ENCODE data around the gene GRID2IP. TPM values are rescaled to one million over a fixed set of nuclear protein-coding genes. Genes with fewer than 3 reads are reported as not detected.

GRID2IP gene
- total RNA-seq, 1 experiment from 2014 or later: not detected

- no peak for DNase-seq (ENCODE audit: low read depth)
These were observed 24.3 kb downstream of the GRID2IP start for GRCh38 chr7:6526997-6527378.

DNA sequence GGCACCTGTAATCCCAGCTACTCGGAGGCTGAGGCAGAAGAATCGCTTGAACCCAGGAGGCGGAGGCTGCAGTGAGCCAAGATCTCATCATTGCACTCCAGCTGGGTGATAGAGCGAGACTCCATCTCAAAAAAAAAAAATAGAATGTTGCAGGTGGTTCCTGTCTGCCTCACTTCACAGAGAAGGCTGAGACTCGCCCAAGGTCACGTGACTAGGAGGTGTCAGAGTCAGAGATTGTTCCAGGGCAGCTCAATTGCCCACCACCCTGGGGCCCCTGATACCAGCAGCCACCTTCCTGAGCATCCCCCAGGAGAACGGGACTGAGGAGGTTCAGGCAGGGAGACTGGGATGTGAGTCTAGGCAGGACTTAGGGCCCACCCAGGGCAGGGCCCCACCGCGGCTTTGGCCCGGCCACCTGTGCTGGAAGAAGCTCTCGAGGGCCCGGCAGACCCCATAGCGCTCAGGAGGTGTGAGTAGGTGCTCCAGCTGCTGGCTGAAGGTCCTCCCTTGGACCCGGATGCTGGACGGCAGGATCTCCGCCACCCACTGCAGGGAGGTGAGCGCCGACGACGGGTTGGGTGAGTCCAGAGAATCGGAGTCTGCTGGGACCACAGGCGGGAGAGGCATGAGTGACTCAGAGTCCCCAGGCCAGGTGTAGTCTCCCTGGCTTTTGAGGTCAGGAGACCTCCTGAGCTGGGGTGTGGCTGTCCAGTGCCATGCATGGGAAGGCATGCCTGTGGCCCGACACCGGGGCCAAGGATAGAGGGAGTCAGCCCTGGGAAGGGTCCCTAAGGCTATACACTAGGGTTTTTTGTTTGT lies 30.9 kb downstream of the GRID2IP start:
- DNase-seq (ENCODE audit: low read depth): no peak

GRCh38 chr7:6516387-6516983 lies 34.8 kb downstream of the GRID2IP start:
- peak; percentile 81 for DNase-seq (ENCODE audit: low read depth)

DNA sequence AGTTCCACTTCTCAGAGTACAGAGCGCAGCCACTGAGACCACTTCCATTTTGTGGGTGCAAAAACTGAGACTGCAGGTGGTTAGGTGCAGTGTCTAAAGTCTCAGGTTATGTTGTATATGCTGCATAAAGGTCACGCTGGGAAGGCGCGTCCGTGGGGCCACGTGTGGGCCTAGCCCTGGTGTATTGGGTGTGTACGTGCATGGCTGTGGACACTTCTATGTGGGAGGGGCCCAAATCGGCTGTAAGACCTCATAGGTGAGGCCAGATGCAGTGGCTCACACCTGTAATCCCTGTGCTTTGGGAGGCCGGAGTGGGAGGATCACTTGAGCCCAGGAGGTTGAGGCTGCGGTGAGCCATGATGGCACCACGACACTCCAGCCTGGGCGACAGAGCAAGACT lies 37.7 kb downstream of the GRID2IP start:
- no peak for DNase-seq (ENCODE audit: low read depth)

GRCh38 chr7:6512892-6513291 lies 38.4 kb downstream of the GRID2IP start:
- no peak for DNase-seq (ENCODE audit: low read depth)

DNA sequence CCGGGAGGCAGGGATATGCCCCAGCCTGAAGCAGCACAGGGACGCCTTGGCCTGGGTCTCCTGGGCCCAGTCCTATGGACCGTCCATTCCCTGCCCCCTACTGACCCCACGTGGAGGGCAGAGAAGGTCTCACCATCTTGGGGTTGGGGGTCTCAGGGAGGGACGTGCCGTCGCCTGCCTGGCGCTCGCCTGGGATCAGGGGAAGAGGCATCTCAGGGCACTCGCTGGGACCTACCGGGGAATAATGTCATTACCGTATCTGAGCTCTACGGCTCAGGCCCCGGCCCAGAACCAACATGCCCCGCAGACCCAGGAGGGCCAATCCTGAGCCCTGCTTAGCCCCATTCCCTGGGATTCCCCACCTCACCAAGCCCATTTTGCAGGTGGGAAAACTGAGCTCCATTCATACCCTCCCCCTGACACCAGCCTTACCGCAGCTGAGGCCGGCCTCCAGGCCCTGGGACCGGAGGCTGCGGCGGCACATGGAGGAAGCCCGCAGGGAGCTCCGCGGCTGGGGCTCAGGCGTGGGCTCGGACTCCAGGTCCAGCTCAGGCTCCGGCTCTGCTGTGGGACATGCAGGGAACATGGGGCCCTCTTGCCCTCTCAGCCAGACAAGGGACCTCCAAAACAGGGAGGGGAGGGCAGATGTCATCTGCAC lies 40.7 kb downstream of the GRID2IP start:
- DNase-seq (ENCODE audit: low read depth): no peak

DNA sequence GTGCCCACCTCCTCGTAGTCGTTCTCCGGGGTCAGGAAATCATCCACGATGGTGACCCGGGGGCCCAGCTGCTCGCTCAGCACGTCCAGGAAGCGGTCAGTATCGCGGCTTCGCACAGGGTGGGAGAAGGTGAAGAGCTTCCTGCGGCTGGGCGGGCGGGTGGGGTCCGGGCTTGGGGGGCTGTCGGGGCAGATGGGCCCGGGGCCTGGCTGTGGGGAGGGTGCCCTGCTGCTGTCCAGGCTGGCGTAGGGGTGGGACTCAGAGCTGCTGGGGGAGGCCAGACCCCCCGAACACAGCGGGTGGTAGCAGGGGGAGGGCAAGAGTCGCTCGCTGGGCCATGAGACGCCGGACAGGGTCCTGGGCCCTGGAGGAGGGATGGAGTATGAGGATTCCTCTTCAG lies 42.3 kb downstream of the GRID2IP start:
- no peak for DNase-seq (ENCODE audit: low read depth)

DNA sequence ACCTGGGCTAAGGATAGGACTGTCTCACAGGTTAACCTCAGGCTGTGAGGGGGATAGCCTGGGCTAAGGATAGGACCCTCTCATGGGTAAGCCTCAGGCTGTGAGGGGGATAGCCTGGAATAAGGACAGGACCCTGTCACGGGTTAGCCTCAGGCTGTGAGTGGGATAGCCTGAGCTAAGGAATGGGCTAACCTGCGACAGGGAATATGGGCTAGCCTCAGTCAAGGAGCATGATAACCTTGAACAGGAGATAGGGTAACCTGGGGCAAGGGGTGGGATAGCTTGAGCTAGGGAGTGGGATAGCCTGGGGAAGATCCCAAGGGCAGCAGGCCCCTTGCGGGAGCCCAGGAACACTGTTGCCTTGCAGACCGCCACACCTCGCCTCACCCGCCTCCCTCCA lies 42.7 kb downstream of the GRID2IP start:
- no peak for DNase-seq (ENCODE audit: low read depth)

- no peak for DNase-seq (ENCODE audit: low read depth)
These were observed 43.4 kb downstream of the GRID2IP start for GRCh38 chr7:6507906-6508305.

- DNase-seq (ENCODE audit: low read depth): no peak
These were observed 45.3 kb downstream of the GRID2IP start for GRCh38 chr7:6505685-6506559.

- DNase-seq (ENCODE audit: low read depth): no peak
These were observed 46.3 kb downstream of the GRID2IP start for GRCh38 chr7:6504996-6505395.

DNA sequence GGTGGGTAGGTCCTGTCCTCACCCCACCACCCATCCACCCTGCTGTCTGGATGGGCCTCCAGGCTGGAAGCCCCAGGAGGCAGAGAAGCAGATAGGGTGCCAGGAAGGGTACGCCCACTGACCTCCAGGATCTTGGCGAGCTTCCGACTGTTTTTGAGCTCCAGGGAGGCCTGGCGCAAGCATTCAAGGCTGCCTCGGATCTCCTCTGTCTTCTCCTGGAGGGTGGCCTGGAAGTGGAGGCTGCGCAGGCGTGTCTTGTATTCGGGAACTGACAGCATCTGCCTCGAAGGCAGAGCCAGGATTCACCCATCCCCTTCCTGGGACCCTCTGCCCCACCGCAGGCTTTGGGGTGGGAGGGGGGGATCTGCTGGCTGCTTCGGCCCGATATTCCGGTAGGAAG lies 48.4 kb downstream of the GRID2IP start:
- DNase-seq (ENCODE audit: low read depth): no peak

DNA sequence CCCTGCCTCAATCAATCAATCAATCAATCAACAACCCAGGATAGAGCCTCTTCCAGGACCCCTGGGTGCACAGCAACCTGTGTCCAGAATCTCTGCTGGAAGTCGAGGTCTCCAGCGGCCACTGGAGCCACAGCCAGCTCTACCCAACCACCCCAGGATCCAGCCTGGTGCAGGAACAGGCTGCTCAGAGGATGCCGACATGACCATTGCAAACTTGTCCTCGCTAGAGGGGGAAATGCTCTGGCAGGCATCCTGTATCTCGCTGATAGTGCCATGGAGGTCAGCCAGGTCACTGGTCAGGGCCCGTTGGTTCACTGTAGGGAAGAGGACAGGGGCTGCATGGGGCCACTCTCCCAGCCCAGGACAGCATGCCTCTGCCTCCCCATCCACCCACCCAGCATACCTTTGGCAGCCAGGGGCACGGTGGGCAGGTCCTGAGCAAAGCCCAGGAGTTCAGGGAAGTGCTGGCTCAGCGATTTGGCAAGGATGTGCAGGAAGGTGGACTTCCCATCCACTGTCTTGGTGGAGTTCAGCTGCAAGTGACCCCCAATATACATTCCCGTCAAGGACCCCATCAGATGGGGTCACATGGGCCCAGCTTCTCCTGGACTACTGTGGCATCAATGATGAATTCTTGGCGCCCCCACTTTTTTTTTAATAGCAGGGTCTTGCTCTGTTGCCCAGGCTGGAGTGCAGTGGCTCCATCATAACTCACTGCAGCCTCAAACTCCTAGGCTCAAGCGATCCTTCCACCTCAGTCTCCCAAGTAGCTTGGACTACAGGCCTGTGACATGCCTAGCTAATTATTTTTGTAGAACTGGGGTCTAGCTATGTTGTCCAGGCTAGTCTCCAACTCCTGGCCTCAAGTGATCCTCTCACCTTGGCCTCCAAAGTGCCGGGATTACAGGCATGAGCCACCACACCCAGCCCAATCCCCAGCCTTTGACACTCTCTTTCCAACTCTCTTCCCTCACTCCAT lies 49.4 kb downstream of the GRID2IP start:
- no peak for DNase-seq (ENCODE audit: low read depth)

- DNase-seq (ENCODE audit: low read depth): no peak
These were observed 50.6 kb downstream of the GRID2IP start for GRCh38 chr7:6500691-6501090.

DNA sequence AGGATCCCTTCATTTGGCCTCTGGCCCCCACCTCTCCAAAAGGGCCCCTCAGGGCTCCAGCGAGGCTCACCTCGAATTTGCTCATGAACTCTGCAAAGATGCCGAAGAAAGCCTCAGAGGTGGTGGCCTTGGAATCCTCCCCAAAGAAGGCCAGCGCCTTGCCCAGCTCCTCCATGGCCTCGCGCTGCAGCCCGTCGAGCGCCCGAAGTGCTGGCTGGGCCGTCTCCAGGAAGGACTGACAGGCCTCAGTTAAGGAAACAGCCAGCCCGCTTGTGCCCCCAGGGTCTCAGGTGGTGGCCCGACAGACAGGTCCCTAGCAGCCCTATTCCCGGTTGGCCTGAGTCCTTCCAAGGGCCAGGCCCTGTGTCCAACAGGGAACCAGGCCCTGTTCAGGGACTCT lies 53.3 kb downstream of the GRID2IP start:
- no peak for DNase-seq (ENCODE audit: low read depth)

DNA sequence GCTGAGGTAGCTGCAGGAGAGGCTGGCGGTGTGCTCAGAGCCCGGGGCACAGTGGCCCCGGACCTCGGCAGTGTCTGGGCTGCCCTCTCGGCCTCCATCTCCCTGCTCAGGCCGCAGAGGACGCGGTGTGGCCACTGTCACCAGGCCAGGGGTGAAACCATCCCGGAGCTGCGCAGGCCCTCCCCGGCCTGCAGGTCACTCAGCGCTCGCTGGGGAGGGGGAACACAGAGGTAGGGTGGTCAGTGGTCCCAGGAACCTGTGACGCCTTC lies 53.7 kb downstream of the GRID2IP start:
- DNase-seq (ENCODE audit: low read depth): no peak

DNA sequence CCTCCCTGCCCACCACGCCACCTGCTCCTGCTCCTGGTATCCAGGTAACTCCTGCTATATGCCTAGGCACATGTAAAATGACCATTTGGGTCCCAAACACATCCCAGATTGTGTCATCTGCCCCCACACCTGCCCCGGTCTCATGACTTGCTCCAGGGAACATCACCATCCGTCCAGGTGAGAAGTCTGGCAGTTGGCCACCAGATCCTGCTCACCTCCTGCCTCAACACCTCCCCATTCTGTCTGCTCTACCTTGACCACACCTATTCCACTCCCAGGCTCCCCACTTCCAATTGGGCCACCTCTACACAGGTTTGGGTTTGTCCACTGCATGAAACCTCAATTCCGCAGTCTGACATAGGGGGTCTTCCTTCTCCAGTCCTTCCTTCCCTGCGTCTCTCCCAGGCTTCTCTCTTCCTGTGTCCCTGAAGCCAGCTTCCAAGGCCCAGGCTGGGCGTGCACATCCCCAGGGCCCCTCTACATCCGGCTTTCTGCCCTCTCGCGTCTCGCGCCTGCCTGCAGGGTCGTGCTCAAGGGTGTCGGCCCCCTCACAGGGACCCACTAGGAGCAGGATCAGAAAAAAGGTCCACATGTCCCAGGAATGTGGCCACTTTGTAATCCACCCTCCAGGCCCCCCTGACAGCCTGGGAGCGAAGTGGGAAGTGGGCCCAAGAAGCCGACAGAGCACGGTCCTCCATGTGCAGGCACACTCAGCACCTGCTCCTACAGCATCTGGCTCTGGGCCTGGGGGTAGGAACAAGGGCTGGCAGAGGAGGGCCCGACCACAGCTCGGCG lies 54.2 kb downstream of the GRID2IP start:
- no peak for DNase-seq (ENCODE audit: low read depth)

DNA sequence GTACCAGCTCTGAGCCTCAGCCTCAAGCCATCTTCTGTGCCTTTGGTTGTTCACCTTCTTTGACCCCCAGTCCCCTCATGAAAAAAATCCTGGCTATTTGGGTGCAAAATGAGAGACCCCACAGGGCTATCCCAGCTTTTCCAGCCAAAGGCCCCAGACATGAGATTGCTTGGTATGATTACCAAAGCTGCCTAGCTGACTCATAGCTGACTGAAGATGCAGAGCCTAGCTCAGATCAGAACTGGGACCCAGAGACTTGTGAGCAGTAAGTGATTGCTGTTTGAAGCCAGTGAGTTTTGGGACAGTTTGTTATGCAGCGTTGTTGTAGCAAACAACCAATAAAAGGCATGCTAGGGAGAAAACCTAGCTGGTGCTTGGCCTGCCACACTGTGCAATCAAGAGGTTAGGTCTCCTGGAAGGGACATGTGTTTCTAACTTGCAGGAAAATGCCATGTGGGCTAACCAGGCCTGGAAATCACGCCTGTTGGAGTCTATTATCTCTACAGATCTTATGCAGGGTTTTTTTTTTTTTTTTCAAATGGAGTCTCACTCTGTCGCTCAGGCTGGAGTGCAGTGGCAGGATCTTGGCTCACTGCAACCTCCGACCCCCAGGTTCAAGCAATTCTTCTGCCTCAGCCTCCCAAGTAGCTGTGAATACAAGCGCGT lies 55.5 kb downstream of the GRID2IP start:
- DNase-seq (ENCODE audit: low read depth): no peak

DNA sequence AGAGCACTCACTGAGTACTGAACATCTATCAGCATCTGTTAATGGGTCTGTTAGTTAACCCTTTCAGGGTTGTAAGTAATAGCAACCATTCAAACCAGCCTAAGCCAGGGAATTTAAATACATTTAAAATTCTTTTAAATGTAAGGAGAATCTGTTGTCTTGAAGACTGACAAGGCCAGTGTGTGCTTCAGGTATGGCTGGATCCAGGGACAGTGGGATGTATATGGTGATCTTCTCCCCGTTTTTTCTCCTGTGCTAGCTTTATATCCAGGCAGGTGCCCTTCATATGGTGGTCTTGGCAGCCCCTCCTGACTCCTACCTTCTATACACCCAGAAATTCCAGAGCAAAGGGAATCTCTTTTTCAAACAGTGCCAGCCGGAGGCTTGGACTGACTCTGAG lies 56.9 kb downstream of the GRID2IP start:
- DNase-seq (ENCODE audit: low read depth): no peak

DNA sequence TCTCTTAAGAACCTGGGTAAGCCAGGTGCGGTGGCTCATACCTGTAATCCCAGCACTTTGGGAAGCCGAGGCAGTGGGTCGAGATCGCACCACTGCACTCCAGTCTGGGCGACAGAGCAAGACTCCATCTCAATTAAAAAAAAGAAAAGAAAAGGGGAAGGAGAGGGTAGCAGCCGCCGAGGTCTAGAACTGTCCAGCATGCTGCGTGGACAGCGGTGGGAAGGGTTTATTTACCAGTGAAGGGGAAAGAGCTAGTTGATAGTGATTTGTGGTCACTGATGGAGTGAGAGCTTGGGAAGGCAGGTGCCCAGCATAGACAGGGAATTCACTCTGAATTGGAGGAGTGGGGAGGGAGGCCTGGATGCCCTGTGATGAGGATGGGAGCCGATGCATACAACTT lies 60.1 kb downstream of the GRID2IP start:
- DNase-seq (ENCODE audit: low read depth): no peak
